GM12891 (cell line): ENCODE results near the gene SBNO2.

Experiments
- POLR2A ChIP-seq: IDR thresholded peaks from 2 replicates; pipeline ENCODE4 v1.6.1; 2011; ENCODE audit warnings: low read depth, low read length, control low read depth
- POLR2AphosphoS5 ChIP-seq: IDR thresholded peaks from 2 replicates; pipeline ENCODE4 v1.6.1; 2011; ENCODE audit warnings: low read depth, low read length, control low read depth
- TAF1 ChIP-seq: IDR thresholded peaks from 2 replicates; pipeline ENCODE4 v1.6.1; 2011; ENCODE audit warnings: low read depth, low read length, control low read depth

- no peak for TF ChIP-seq POLR2A
- no peak for TF ChIP-seq POLR2AphosphoS5
- no peak for TF ChIP-seq TAF1
Measured at GRCh38 chr19:1161716-1162115, 12.4 kb downstream of the SBNO2 start.
